ENCODE data around the gene CLBA1.

DNA sequence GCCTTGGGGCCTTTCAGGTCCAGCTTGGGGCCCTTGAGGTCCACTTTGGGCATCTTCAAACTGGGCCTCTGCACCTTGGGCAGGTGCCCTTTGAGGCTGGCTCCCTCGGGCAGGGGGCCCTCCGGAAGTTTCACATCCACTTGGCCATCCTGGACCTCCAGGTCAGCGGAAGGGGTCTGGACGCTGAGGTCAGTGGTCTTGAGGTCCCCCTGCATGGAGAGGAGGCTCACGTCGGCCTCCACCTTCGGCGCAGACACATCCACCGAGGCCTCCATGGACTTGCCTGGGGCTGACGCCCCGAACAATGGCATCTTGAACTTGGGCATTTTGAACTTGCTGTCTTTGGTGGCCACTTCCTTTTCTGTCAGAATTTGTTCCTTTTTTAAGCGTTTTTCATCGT lies 32.5 kb upstream of the CLBA1 start:
- TF ChIP-seq, protein P1, sequence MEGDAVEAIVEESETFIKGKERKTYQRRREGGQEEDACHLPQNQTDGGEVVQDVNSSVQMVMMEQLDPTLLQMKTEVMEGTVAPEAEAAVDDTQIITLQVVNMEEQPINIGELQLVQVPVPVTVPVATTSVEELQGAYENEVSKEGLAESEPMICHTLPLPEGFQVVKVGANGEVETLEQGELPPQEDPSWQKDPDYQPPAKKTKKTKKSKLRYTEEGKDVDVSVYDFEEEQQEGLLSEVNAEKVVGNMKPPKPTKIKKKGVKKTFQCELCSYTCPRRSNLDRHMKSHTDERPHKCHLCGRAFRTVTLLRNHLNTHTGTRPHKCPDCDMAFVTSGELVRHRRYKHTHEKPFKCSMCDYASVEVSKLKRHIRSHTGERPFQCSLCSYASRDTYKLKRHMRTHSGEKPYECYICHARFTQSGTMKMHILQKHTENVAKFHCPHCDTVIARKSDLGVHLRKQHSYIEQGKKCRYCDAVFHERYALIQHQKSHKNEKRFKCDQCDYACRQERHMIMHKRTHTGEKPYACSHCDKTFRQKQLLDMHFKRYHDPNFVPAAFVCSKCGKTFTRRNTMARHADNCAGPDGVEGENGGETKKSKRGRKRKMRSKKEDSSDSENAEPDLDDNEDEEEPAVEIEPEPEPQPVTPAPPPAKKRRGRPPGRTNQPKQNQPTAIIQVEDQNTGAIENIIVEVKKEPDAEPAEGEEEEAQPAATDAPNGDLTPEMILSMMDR (IDR thresholded peaks at IDR 0.05): no peak
- TF ChIP-seq EHF (CRISPR knock-in tag; IDR thresholded peaks at IDR 0.05) (no peak), HMGXB4 (CRISPR knock-in tag; IDR thresholded peaks at IDR 0.05; ENCODE audit: borderline replicate concordance) (no peak), POLR2A (IDR thresholded peaks at IDR 0.05; ENCODE audit: low read length) (no peak), RCOR1 (IDR thresholded peaks at IDR 0.05; ENCODE audit: low read depth, low read length) (no peak), CHD2 (IDR thresholded peaks at IDR 0.05; ENCODE audit: low read length, partially characterized antibody) (no peak), KDM1A (IDR thresholded peaks at IDR 0.05; ENCODE audit: low read depth) (no peak), JUN (IDR thresholded peaks at IDR 0.05) (no peak), HES2 (IDR thresholded peaks at IDR 0.05) (no peak)
- TF ChIP-seq, protein P2, sequence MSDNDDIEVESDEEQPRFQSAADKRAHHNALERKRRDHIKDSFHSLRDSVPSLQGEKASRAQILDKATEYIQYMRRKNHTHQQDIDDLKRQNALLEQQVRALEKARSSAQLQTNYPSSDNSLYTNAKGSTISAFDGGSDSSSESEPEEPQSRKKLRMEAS (IDR thresholded peaks at IDR 0.05): no peak
